Liver (tissue), 3 donors: ENCODE measurements around the gene PLA2G6.

Experiments
- CTCF ChIP-seq: fragments of 150-350 bp; IDR thresholded peaks from 2 replicates; pipeline ENCODE4 v1.5.1; 2017; ENCODE audit warnings: improper control_type of control experiment, low read depth, low read length; ENCODE audit not compliant: missing input control
- HNF4G ChIP-seq: IDR thresholded peaks from 2 replicates; pipeline ENCODE4 v1.6.1; 2016; ENCODE audit warnings: antibody characterized with exemption
- JUND ChIP-seq, 2 donors: IDR thresholded peaks; 2 replicates each; pipeline ENCODE4 v1.6.1; 2016; ENCODE audit warnings: antibody characterized with exemption in 2 of 2
- RAD21 ChIP-seq, 2 donors: IDR thresholded peaks; 2 replicates each; pipeline ENCODE4 v1.6.1; 2016; ENCODE audit warnings: antibody characterized with exemption in 2 of 2, mild to moderate bottlenecking in 2 of 2
- REST ChIP-seq: IDR thresholded peaks from 2 replicates; pipeline ENCODE4 v1.6.1; 2016; ENCODE audit warnings: antibody characterized with exemption, mild to moderate bottlenecking
- RXRA ChIP-seq, 2 donors: IDR thresholded peaks; 2 replicates each; pipeline ENCODE4 v1.6.1; 2017 to 2018; ENCODE audit warnings: antibody characterized with exemption in 2 of 2, mild to moderate bottlenecking in 1 of 2
- SP1 ChIP-seq: IDR thresholded peaks from 2 replicates; pipeline ENCODE4 v1.6.1; 2018; ENCODE audit warnings: antibody characterized with exemption, mild to moderate bottlenecking
- TAF1 ChIP-seq: conservative IDR thresholded peaks from 2 replicates; pipeline ENCODE4 v1.6.1; 2016; ENCODE audit warnings: antibody characterized with exemption, mild to moderate bottlenecking
- donor health status: healthy.
- donor health status: healthy.

- no peak for TF ChIP-seq CTCF
- TF ChIP-seq HNF4G: no peak
- no peak for TF ChIP-seq RXRA (IDR thresholded peaks at IDR 0.05)
- TF ChIP-seq SP1: no peak
- TF ChIP-seq TAF1: no peak
- TF ChIP-seq JUND (IDR thresholded peaks at IDR 0.05): no peak
- TF ChIP-seq REST: no peak
- no peak for TF ChIP-seq RAD21 (IDR thresholded peaks at IDR 0.05)
Observed at GRCh38 chr22:38176170-38176741, 5.4 kb downstream of the PLA2G6 start.
